SK-N-SH treated with all-trans-retinoic acid at 6 μM for 48 hours (cell line): Measurements from ENCODE around the gene DCUN1D2.

ENCODE experiments used
- ATAC-seq: fragments of 200-7000 bp; cut with Tn5 transposase; 3 replicates; pipeline ENCODE4 v1.9.1; 2020; ENCODE audit warnings: mild to moderate bottlenecking, moderate library complexity
- ARNTL ChIP-seq: fragments of 450-650 bp; formaldehyde crosslinking; IDR thresholded peaks from 2 replicates; pipeline ENCODE4 v1.5.0; 2020; ENCODE audit warnings: low read depth, mild to moderate bottlenecking, moderate library complexity, borderline replicate concordance
- CSDC2 ChIP-seq: fragments of 250-450 bp; sonication (Bioruptor Pico); IDR thresholded peaks from 2 replicates; pipeline ENCODE4 v1.5.0; 2020; ENCODE audit warnings: mild to moderate bottlenecking, moderate library complexity
- CSRNP3 ChIP-seq: fragments of 250-450 bp; sonication (Bioruptor Pico); IDR thresholded peaks from 2 replicates; pipeline ENCODE4 v1.5.1; 2021; ENCODE audit warnings: mild to moderate bottlenecking, moderate library complexity
- ESRRG ChIP-seq: fragments of 250-450 bp; sonication (Bioruptor Pico); IDR thresholded peaks from 2 replicates; pipeline ENCODE4 v1.6.1; 2021; ENCODE audit warnings: mild to moderate bottlenecking
- GLIS3 ChIP-seq: fragments of 250-450 bp; sonication (Bioruptor Pico); IDR thresholded peaks from 2 replicates; pipeline ENCODE4 v1.5.0; 2020; ENCODE audit warnings: mild to moderate bottlenecking, moderate library complexity
- ISL1 ChIP-seq: fragments of 250-450 bp; sonication (Bioruptor Pico); IDR thresholded peaks from 2 replicates; pipeline ENCODE4 v2.1.2; 2022; ENCODE audit warnings: mild to moderate bottlenecking, moderate library complexity
- OSR1 ChIP-seq: fragments of 250-450 bp; sonication (Bioruptor Pico); IDR thresholded peaks from 2 replicates; pipeline ENCODE4 v1.8.0; 2022; ENCODE audit warnings: moderate library complexity, mild to moderate bottlenecking, inconsistent platforms
- PATZ1 ChIP-seq: fragments of 250-450 bp; sonication (Bioruptor Pico); IDR thresholded peaks from 2 replicates; pipeline ENCODE4 v1.8.0; 2020; ENCODE audit warnings: mild to moderate bottlenecking, moderate library complexity, borderline replicate concordance
- POU6F1 ChIP-seq: fragments of 250-450 bp; sonication (Bioruptor Pico); IDR thresholded peaks from 2 replicates; pipeline ENCODE4 v1.8.0; 2021; ENCODE audit warnings: low read depth, mild to moderate bottlenecking, moderate library complexity, borderline replicate concordance
- RARB ChIP-seq: fragments of 250-450 bp; sonication (Bioruptor Pico); IDR thresholded peaks from 2 replicates; pipeline ENCODE4 v1.8.0; 2021; ENCODE audit warnings: mild to moderate bottlenecking, moderate library complexity
- SNAI2 ChIP-seq: fragments of 250-450 bp; sonication (Bioruptor Pico); IDR thresholded peaks from 2 replicates; pipeline ENCODE4 v1.5.0; 2020; ENCODE audit warnings: mild to moderate bottlenecking, moderate library complexity
- TCF4 ChIP-seq: fragments of 250-450 bp; sonication (Bioruptor Pico); IDR thresholded peaks from 2 replicates; pipeline ENCODE4 v1.8.0; 2021; ENCODE audit warnings: mild to moderate bottlenecking, moderate library complexity, borderline replicate concordance
- TOX ChIP-seq: fragments of 250-450 bp; sonication (Bioruptor Pico); IDR thresholded peaks from 2 replicates; pipeline ENCODE4 v1.8.0; 2021; ENCODE audit warnings: mild to moderate bottlenecking, moderate library complexity, borderline replicate concordance
- TSHZ2 ChIP-seq: fragments of 250-450 bp; sonication (Bioruptor Pico); IDR thresholded peaks from 2 replicates; pipeline ENCODE4 v1.5.0; 2020; ENCODE audit warnings: mild to moderate bottlenecking, moderate library complexity
- ZC3H10 ChIP-seq: fragments of 250-450 bp; sonication (Bioruptor Pico); IDR thresholded peaks from 2 replicates; pipeline ENCODE4 v1.5.1; 2021; ENCODE audit warnings: mild to moderate bottlenecking, moderate library complexity
- ZFP3 ChIP-seq: fragments of 250-450 bp; sonication (Bioruptor Pico); IDR thresholded peaks from 2 replicates; pipeline ENCODE4 v1.5.0; 2020; ENCODE audit warnings: mild to moderate bottlenecking, moderate library complexity
- ZFP30 ChIP-seq: fragments of 450-650 bp; formaldehyde crosslinking; IDR thresholded peaks from 2 replicates; pipeline ENCODE4 v1.5.0; 2022; ENCODE audit warnings: mild to moderate bottlenecking, moderate library complexity
- ZNF565 ChIP-seq: fragments of 450-650 bp; formaldehyde crosslinking; conservative IDR thresholded peaks from 2 replicates; pipeline ENCODE4 v1.5.0; 2020; ENCODE audit warnings: low read depth, mild to moderate bottlenecking, moderate library complexity
- ZNF70 ChIP-seq: fragments of 450-650 bp; formaldehyde crosslinking; IDR thresholded peaks from 2 replicates; pipeline ENCODE4 v1.5.0; 2020; ENCODE audit warnings: mild to moderate bottlenecking, moderate library complexity
- ZNF8 ChIP-seq: fragments of 450-650 bp; formaldehyde crosslinking; IDR thresholded peaks from 2 replicates; pipeline ENCODE4 v1.5.0; 2020; ENCODE audit warnings: mild to moderate bottlenecking, moderate library complexity

Gene DCUN1D2

GRCh38 chr13:113468472-113469201, 21.9 kb downstream of the DCUN1D2 start:
- no peak for ATAC-seq
- TF ChIP-seq ESRRG (CRISPR knock-in tag) (no peak), GLIS3 (CRISPR knock-in tag) (no peak), RARB (CRISPR knock-in tag) (no peak)

GRCh38 chr13:113468029-113468428, 22.5 kb downstream of the DCUN1D2 start:
- no peak for ATAC-seq
- no peak for TF ChIP-seq ISL1 (CRISPR knock-in tag)
- TF ChIP-seq ZNF70 (CRISPR knock-in tag): no peak

- TF ChIP-seq ZNF565 (CRISPR knock-in tag) (no peak), POU6F1 (CRISPR knock-in tag) (no peak), SNAI2 (no peak), ISL1 (CRISPR knock-in tag) (no peak), GLIS3 (CRISPR knock-in tag) (no peak), OSR1 (CRISPR knock-in tag) (no peak), ESRRG (CRISPR knock-in tag) (no peak), TOX (CRISPR knock-in tag) (no peak), ZNF8 (CRISPR knock-in tag) (no peak), ZFP30 (CRISPR knock-in tag) (no peak), ARNTL (CRISPR knock-in tag) (no peak)
- ATAC-seq: no peak
Observed at GRCh38 chr13:113466383-113466782, 24.1 kb downstream of the DCUN1D2 start.

GRCh38 chr13:113465300-113465699, 25.2 kb downstream of the DCUN1D2 start:
- TF ChIP-seq CSRNP3 (no peak), ARNTL (CRISPR knock-in tag) (no peak), RARB (CRISPR knock-in tag) (no peak), SNAI2 (no peak), CSDC2 (CRISPR knock-in tag) (no peak), ESRRG (CRISPR knock-in tag) (no peak), ZC3H10 (CRISPR knock-in tag) (no peak), PATZ1 (no peak), TOX (CRISPR knock-in tag) (no peak), TSHZ2 (no peak), GLIS3 (CRISPR knock-in tag) (no peak), ZNF565 (CRISPR knock-in tag) (no peak), TCF4 (CRISPR knock-in tag) (no peak), ZFP3 (CRISPR knock-in tag) (no peak), ZFP30 (CRISPR knock-in tag) (no peak), ZNF70 (CRISPR knock-in tag) (no peak)
- no peak for ATAC-seq
